GM04503 (cell line): Measurements from ENCODE around the gene PITRM1.

ENCODE experiments used
- DNase-seq: peaks from one replicate; pipeline ENCODE4 v3.0.0-alpha.2; 2012; ENCODE audit warnings: low read depth

Gene PITRM1

DNA sequence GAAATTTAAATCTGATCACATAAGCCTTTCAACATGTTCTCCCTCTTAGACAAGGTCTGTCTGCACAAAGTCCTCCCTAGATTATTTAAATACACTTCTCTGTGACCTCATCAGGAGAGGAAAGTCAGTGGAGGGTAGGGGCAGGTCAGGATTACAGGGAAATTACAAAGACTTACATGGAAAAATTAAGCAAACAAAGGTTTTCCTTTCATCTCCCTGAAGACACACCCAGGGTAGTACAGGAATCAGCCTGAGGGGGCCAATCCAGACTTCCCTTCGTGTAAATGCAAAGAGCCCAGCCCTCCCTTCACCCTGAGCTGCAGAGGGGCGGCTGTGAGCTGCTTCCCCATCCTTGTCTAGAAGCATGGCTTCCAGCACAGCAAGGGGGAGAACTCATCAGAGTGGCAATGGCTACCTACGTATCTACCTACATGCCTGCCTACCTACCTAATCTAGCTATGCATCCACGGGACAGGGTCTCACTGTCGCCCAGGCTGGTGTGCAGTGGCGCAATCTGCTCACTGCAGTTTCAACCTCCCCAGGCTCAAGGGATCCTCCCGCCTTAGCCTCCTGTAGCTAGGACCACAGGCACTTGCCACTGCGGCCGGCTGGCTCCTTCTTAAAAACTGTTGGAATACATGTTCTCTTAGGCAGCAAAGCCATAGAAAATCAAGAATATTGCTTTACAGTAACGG is 33.2 kb downstream of the PITRM1 start:
- DNase-seq, result no peak

DNA sequence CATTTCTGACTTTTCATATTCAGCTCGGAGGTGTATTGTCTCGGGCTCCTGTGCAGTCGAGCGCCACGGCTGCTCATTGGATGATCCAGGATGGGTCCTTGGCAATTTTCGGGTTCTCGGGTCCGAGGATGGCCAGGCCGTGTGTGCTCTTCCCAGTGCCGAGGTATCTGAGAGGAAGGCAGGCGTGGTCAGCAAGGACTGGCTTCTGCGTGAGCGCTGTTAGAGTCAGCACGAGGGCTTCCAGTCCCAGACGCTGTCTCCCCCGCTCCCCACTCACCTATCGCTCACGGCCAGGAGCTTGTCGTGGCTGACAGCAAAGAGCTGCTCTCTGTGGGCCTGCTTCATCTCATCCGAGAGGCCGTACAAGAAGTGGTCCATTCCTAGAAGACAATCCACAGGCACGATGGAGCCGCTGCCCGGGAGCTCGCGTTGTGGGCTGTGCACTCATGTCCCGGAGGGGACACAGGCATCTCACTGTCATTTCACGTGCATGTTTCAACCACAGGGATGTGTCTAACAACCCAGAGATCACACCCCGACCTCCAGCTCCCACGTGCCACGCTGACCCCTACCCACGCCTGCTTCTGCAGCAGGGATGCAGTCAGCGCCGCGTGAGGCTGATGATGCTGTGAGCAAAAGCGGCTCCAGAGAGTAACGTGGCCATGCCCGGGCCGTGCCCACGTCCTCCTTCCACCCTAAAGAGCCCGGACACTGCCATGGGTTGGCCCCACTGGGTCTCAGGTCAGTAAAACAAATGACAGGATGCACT is 34.4 kb downstream of the PITRM1 start:
- no peak for DNase-seq

GRCh38 chr10:3136763-3137611 is 35.6 kb downstream of the PITRM1 start:
- peak; percentile 30 for DNase-seq

DNA sequence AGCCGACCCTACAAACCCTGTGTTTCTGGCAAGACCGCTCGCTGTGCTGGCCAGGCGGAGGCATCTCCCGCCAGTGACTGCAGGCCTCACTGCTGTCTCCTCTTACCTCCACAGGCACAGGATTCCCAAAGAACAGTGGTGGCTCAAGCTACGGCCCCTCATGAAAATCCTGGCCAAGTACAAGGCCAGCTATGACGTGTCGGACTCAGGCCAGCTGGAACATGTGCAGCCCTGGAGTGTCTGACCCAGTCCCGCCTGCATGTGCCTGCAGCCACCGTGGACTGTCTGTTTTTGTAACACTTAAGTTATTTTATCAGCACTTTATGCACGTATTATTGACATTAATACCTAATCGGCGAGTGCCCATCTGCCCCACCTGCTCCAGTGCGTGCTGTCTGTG is 36.2 kb downstream of the PITRM1 start:
- no peak for DNase-seq

- DNase-seq, result no peak
Observed at GRCh38 chr10:3135006-3135405, 37.6 kb downstream of the PITRM1 start.

- no peak for DNase-seq
Observed at GRCh38 chr10:3133948-3134347, 38.6 kb downstream of the PITRM1 start.

- DNase-seq, result no peak
Observed at GRCh38 chr10:3132036-3133025, 40.3 kb downstream of the PITRM1 start.

GRCh38 chr10:3131098-3131497 is 41.5 kb downstream of the PITRM1 start:
- no peak for DNase-seq

GRCh38 chr10:3129581-3130340 is 42.8 kb downstream of the PITRM1 start:
- no peak for DNase-seq

GRCh38 chr10:3128379-3129130 is 44.0 kb downstream of the PITRM1 start:
- DNase-seq, result no peak

DNA sequence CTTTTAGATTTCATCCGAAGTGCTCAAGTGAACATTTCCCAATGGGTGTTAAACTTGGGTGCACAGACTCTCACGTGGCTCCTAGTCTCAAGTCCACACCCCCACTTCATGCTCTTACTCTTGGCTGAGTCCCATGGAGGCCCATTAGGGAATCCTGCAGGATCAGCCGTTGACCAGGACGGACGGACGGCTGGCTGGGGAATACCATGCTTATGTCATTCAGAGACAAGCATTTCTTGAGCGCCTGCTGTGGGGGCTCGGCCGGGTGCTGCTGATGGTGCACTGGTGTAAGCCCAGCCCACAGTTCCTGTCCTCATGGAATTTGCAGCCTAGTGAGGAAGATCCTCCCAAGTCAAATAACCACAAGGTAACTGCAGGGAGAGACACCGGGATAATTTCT is 44.7 kb downstream of the PITRM1 start:
- no peak for DNase-seq

DNA sequence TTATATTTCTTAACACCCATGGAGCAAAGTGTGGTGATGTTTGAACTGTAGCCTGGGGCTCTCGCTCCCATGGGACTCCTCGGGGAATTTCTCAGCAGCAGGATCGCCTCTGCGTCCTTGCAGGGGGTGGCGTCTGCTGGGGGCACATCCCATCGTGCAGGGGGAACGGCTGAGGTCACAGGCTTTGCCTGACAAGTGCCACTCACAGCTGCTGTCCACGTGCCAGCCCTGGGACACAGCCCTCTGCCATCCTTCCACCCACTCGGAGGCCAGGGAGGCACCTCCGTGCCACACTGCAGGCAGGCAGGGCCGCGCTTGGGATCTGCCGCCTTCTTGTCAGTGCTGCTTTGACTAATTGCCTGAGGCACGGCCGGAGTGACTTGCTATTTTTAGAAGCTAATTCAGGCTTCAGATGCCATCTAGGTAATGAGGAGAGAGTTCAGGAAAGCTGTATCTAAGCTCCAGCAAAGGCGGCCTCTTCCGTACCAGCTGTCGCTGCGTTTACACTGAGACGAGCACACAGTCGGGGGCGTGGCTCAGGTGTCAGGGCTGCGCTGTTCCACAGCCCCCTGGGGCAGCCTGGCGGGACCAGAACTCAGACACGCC is 45.7 kb downstream of the PITRM1 start:
- no peak for DNase-seq

DNA sequence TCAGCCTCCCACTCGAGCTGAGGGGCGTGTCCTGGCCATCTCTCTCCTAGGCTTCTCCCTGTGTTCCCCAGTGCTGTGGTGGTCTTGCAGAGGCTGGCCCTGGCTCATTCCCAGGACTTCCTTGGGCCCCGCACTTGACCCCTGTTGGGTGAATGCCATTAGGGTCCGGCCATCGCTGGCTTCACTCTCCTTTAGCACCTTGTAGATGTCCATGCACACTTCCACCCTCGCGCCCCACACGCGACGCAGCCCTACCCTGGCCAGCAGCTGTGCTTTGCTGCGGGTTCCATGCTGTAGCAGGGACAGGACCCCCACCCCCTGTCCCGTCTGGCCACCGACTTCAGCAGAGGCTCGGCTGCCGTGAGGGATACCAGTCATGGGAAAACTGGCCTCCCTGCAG is 46.3 kb downstream of the PITRM1 start:
- DNase-seq, result no peak

DNA sequence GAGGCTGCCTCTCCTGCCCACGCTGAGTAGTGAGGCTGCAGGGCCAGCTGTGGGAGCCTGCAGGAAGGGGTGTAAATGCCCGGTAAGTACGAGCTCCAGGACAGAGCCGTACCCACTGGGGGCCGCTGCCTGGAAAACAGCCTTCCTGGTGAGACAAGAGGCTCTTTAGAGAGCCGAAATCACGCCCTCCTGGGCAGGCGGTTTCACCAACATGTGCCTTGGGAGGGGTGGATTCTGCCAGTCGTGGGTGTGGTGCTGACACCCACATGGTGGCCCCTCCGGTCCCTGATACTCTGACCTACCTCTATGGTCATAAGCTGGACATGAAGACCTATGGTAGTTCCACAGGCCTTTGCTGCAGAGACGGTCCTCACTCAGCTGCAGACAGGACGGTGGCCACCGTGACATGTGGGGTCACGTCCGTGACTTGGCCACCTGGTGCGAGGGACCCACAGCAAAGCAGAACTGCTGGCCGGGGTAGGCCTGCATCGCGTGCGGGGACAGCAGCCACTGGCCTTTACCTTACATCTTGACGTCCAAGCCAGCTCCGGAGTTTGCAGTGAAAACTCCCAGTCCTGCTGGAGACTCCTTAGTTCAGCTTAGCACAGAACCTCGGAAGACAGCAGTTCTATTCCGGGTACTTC is 46.9 kb downstream of the PITRM1 start:
- DNase-seq, result no peak

DNA sequence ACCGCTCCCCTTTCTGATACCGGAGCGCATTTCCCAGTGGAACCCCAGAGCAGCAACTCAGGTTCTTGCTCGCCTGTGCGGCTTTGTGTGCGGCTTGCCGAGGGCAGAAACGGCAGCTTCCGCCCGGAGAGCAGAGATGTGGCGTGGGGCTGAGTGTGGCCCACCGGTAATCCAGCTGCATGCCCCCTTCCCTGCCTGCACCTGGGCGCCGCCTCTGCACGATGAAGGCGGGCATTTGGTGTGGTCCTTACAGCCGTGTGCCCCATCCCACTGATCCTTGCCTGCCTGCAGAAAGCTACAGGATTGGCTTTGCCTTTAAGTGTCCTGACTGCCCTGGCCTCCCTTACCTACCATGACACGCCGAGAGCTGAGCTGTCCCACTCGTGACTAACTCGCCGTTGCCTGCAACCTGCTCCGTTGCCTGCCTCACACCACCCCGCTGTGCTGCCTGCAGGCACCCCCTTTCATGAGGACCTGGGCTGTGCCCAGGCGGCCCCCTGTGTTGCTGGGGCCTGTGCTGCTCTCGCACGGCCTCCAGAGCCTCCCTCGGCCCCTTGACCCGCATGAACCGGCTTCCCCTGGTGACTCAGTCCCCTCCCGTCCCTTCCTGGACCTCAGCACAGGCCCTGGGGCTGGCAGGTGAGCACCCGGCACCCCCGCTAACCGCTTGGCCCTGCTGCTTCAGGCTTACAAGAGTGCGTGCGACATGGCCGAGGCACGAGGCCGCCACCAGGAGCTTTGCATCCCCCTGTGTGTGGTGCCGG is 48.0 kb downstream of the PITRM1 start:
- no peak for DNase-seq

DNA sequence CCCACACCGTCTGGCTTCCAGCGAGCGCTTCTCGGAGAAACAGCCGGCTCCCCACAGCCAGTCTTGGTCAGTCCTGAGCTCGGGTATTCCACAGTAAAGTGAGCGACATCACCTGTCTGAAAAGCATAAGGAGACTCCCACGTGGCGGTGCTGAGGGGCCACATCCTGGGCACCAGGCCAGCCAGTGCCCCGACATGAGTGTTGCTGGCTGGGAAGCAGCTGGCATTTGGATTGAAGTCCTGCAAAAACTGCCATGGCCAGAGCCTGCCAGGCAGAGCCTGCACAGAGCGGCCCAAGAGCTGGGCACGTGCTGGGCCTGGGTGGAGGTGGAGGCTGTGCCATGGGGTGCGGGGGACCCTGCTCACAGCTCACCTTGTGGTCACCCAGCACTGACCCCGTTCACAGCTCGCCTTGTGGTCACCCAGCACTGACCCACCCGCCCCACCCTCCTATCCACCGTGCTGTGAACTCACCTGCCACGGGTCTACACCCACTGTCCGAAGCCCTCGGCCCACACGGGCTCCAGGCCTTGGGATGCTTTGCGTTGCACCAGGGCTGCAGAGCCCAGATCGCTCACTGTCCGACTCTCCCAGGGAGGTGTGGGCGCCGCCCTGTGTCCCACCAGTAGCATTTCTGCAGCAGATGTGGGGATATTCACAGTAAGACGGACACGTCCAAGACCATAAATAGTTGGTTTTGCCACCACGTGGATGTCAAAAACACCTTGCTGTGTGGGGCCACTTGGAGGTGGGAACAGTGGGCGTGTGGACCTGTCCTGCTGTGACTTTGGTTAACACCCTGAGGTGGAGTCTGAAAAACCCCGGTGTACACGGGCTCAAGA is 48.8 kb downstream of the PITRM1 start:
- DNase-seq, result no peak

GRCh38 chr10:3122486-3123205 is 49.9 kb downstream of the PITRM1 start:
- DNase-seq, result no peak
